ENCODE data around the gene C1orf115. TPM values are rescaled to one million over a fixed set of nuclear protein-coding genes. Genes with fewer than 3 reads are reported as not detected.

C1orf115 gene
- polyA plus RNA-seq, 1 of the 3 experiments (the other 2 are of a cell fraction): 4.2 TPM

DNA sequence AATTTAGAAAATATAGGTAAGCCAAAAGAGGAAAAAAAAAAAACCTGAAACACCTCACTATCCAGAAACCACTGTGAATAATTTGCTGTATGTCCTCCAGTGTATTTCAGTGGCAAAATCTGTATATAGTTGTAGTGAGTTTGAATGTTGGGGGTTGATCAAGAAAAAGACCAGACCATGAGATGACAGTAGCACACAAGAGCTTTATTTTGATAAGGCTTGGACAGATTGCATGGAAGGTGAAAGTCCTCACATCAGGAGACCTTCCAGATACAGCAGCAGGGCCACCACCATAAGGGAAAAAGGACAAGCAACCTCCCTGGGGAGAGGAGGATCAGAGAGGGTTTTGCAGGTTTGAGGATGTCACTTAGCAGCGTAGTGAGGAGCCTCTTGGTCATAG lies 16.2 kb upstream of the C1orf115 start:
- Histone ChIP-seq H4K20me1 (ENCODE audit: insufficient read depth) (no peaks in the 10 kb centered on the region), H3K9me3 (no peaks in the 10 kb centered on the region), H3K9me2 (no peaks in the 10 kb centered on the region), H3K79me2 (ENCODE audit: insufficient read depth) (no peaks in the 10 kb centered on the region), H3K27me3 (ENCODE audit: insufficient read depth) (no peaks in the 10 kb centered on the region), H3K36me3 (replicated peaks in 1 of 2; ENCODE audit: control insufficient read depth in 1 of 2, insufficient read depth in 2 of 2, low read length in 1 of 2) (no peaks in the 10 kb centered on the region), H3K4me3 (ENCODE audit: low read depth in 2 of 2, low read length in 1 of 2) (no peak overlapping the region), H3K4me2 (no peak overlapping the region), H3K9ac (no peak overlapping the region), H3K4me1 (ENCODE audit: control insufficient read depth in 1 of 2, insufficient read depth in 2 of 2, low read depth in 1 of 2, low read length in 1 of 2) (no peaks in the 10 kb centered on the region), H3F3A (replicated peaks; ENCODE audit: insufficient read depth) (no peaks in the 10 kb centered on the region), H2AFZ (ENCODE audit: low read depth) (no peak overlapping the region), H3K27ac (ENCODE audit: low read depth in 2 of 2, low read length in 1 of 2) (no peak overlapping the region)
- no peak for TF ChIP-seq TAF1 (IDR thresholded peaks at IDR 0.05; ENCODE audit: borderline replicate concordance, low read depth, low read length)
- no peak for TF ChIP-seq TEAD4 (IDR thresholded peaks at IDR 0.05; ENCODE audit: borderline replicate concordance, insufficient read depth)
- TF ChIP-seq MEF2A (IDR thresholded peaks at IDR 0.05; ENCODE audit: borderline replicate concordance, low read depth): no peak
- no peak for TF ChIP-seq RAD21 (IDR thresholded peaks at IDR 0.05; ENCODE audit: low read length)
- no peak for TF ChIP-seq RXRA (IDR thresholded peaks at IDR 0.05; ENCODE audit: borderline replicate concordance, low read depth)
- TF ChIP-seq, protein P1, sequence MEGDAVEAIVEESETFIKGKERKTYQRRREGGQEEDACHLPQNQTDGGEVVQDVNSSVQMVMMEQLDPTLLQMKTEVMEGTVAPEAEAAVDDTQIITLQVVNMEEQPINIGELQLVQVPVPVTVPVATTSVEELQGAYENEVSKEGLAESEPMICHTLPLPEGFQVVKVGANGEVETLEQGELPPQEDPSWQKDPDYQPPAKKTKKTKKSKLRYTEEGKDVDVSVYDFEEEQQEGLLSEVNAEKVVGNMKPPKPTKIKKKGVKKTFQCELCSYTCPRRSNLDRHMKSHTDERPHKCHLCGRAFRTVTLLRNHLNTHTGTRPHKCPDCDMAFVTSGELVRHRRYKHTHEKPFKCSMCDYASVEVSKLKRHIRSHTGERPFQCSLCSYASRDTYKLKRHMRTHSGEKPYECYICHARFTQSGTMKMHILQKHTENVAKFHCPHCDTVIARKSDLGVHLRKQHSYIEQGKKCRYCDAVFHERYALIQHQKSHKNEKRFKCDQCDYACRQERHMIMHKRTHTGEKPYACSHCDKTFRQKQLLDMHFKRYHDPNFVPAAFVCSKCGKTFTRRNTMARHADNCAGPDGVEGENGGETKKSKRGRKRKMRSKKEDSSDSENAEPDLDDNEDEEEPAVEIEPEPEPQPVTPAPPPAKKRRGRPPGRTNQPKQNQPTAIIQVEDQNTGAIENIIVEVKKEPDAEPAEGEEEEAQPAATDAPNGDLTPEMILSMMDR (IDR thresholded peaks at IDR 0.05): no peak
- TF ChIP-seq MXI1 (IDR thresholded peaks at IDR 0.05; ENCODE audit: low read depth, low read length): no peak
- no peak for TF ChIP-seq CHD2 (IDR thresholded peaks at IDR 0.05; ENCODE audit: low read length, partially characterized antibody)
- TF ChIP-seq FOSL2 (IDR thresholded peaks at IDR 0.05; ENCODE audit: borderline replicate concordance, low read depth): no peak
- no peak for TF ChIP-seq YY1 (IDR thresholded peaks at IDR 0.05; ENCODE audit: low read depth)
- no peak for TF ChIP-seq SIN3A (IDR thresholded peaks at IDR 0.05; ENCODE audit: borderline replicate concordance, low read depth, low read length)
- no peak for TF ChIP-seq RFX5 (IDR thresholded peaks at IDR 0.05; ENCODE audit: low read length)
- no peak for TF ChIP-seq GATA2 (CRISPR knock-in tag; IDR thresholded peaks at IDR 0.05)
- TF ChIP-seq FOXJ3 (CRISPR knock-in tag; IDR thresholded peaks at IDR 0.05): no peak
- no peak for TF ChIP-seq ELF1 (IDR thresholded peaks at IDR 0.05)
- TF ChIP-seq POLR2AphosphoS5 (IDR thresholded peaks at IDR 0.05; ENCODE audit: low read depth, low read length): no peak
- no peak for TF ChIP-seq TCF12 (IDR thresholded peaks at IDR 0.05)
- no peak for TF ChIP-seq FOXM1 (IDR thresholded peaks at IDR 0.05; ENCODE audit: low read depth)
- TF ChIP-seq ZBTB33 (IDR thresholded peaks at IDR 0.05; ENCODE audit: borderline replicate concordance, low read depth): no peak
- TF ChIP-seq, protein P2, sequence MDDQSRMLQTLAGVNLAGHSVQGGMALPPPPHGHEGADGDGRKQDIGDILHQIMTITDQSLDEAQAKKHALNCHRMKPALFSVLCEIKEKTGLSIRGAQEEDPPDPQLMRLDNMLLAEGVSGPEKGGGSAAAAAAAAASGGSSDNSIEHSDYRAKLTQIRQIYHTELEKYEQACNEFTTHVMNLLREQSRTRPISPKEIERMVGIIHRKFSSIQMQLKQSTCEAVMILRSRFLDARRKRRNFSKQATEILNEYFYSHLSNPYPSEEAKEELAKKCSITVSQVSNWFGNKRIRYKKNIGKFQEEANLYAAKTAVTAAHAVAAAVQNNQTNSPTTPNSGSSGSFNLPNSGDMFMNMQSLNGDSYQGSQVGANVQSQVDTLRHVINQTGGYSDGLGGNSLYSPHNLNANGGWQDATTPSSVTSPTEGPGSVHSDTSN (IDR thresholded peaks at IDR 0.05): no peak
- ChIA-PET POLR2A (no interaction called here), CTCF (interaction anchor here (1.3 to 2.7 kb wide), 3 partner anchors 9 to 102 kb away, joined by 3 to 11 read pairs (median 4); no protein-coding TSS in a partner anchor)
- DNase-seq: no peak
- WGBS (ENCODE audit: low lambda C conversion rate): 47% methylated on average over 1 of the region's 1 CpG
